ENCODE data around the gene PIK3CA.
"Not testable (repeated sequence)": the region's sequence is repeated elsewhere in the genome, so short reads cannot be mapped to it uniquely, and the experiment has no call there.

The PIK3CA gene

DNA sequence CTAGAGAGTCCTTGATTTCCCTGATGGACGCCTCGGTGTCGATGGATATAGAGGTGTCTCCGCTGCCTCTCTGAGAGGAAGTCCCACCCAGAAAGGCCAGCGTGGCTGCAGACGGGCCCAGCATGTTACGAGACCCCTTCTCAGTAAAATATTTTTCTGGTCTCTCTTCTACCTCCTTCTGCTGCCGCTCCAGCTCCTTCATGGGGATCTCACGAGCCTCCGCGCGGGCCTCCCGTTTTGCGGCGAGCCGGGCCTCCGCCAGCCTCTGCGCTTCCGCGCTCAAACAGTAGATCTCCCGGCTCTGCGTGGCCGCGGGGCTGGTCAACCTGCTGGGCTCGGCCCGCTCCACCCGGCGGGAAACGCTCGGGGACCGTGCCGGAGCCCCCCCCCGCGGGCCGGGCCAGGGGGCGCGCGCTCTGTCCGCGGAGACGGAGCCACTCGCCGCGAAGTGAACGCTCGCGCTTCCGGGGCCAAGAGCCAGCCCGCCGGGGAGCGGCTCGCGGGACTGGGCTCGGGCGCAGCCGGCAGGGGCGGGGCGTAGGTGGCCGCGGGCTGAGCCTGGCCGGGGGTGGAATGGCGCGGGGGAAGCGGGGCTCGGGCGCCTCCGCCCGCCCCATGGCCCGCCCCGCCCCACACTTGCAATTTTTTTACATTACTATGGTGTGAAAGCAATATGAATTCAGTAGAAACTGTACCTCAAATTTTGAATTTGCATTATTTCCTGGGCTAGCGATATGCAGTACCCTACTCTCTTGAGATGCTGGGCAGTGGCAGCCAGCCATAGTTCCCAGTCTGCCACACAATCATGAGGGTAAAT is 113.0 kb downstream of the PIK3CA start:
- peak; percentile 15 to 42 for DNase-seq (ENCODE audit: low read depth in 2 of 2, low spot score in 1 of 2)

DNA sequence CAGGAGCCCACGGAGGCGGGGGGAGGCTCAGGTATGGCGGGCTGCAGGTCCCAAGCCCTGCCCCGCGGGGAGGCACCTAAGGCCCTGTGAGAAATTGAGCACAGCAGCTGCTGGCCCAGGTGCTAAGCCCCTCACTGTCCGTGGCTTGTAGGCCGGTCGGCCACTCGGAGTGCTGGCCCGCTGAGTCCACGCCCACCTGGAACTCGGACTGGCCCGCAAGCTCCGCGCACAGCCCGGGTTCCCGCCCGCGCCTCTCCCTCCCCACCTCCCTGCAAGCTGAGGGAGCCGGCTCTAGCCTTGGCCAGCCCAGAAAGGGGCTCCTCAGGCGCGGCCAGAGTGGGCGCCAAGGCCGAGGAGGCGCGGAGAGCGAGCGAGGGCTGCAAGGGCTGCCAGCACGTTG is 115.0 kb downstream of the PIK3CA start:
- DNase-seq (ENCODE audit: low read depth in 2 of 2, low spot score in 1 of 2), result no peak

DNA sequence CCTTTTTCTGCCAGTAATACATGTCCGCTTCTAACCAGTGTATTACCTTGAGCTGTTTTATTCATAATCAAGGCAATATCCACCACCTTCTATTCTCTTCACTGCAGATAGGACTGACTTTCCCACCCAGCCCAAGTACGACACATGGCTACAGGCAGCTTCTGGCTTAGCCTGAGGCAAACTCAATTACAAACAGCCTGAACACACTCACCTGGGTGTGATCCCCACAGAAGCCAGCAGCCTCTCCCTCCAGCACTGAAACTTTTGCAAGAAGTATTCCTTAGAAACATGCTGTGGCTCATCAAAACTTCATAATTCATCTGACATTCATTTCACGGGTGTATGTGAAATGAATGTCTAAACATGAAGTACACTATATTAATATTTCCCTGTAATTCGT is 116.3 kb downstream of the PIK3CA start:
- DNase-seq (ENCODE audit: low read depth in 2 of 2, low spot score in 1 of 2), result no peak

DNA sequence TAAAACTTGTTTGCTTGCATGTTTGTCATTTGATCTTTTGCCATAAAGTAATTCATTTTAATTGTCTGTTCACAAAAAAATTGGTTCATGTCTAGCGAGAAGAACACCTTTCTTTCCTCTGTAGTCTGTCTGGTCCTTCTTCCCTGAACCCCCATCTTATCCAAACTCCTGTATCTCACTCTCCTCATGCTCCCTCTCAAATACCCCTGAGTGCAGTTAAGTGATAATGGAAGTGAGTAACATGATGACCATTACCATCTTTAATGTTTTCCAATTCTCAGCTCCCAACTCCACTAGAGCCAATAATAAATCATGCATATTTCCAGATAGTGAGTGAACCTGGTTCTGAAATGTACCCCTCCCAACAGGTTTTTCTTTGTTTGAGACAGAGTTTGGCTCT is 116.9 kb downstream of the PIK3CA start:
- DNase-seq (ENCODE audit: low read depth in 2 of 2, low spot score in 1 of 2), result no peak

DNA sequence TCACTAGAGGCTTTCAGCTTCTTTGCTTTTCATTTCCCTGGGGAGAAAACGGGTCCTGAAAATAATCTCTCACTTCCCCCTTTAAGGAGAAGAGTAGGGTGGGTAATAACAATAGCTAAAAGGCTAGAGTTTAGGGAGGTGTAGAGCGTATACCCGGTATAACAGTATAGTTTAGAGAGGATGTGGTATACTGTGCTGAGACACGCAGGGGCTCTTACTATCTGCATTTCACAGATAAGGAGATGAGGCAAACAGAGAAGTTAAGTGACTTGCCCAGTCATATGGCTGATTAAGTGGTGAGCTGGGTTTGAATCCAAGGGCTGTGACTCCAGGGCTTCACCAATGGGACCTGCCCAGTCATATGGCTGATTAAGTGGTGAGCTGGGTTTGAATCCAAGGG is 117.7 kb downstream of the PIK3CA start:
- DNase-seq (ENCODE audit: low read depth in 2 of 2, low spot score in 1 of 2), result no peak

DNA sequence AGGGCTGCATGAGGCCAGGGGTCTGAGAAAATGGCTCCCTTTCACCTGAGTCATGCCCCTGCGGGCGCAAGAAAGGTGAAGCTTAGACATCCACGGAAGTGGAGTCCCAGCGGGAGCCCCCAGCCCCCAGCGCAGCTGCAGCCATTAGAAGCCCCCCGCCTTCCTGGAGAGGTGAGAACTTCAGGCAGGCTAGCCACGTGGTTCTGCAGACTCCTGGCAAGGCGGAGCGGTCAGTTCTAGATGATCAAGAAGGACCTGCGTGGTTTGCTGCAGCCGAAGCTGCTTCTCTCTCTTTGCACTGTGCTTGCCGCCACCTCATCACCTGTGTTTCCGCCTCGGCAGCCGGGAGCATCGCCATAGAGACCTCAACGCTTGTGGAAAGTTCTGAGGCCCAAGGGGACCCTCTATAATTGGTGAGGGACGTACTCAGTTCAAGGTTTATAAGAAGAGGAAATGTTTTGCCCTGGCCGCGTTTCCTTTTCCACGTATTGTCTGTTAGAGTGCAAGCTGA is 118.6 kb downstream of the PIK3CA start:
- DNase-seq (ENCODE audit: low read depth in 2 of 2, low spot score in 1 of 2), result no peak

DNA sequence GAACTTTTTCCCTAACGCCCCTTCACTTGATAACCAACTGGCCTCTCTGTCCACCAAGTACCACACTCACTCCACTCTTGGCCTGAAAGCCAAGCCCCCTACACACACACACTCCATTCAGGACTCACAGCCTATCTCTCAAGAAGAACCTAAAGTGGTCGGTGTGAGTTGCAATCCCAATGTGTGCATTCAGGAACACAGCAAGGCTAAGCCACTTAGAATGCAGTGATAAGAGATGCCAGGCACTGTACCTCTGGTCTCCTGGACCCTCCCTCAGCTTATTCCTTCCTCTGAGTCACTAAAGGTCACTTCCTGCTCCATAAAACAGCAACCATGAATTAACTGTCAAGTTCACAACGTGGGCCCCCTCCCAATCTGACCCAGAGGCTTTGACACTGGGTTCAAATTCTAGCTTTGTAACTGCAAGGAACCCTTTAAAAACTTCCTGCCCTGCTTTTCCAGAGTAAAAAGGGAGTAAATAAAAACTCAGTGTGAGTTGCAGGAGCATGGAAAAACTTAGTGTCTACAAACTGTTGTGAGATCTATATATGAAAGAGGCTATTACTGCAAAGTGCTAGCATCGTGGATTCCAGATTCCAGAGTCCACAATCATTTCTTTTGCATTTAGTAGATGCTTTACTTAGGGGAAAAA is 120.4 kb downstream of the PIK3CA start:
- no peak for DNase-seq (ENCODE audit: low read depth in 2 of 2, low spot score in 1 of 2)

DNA sequence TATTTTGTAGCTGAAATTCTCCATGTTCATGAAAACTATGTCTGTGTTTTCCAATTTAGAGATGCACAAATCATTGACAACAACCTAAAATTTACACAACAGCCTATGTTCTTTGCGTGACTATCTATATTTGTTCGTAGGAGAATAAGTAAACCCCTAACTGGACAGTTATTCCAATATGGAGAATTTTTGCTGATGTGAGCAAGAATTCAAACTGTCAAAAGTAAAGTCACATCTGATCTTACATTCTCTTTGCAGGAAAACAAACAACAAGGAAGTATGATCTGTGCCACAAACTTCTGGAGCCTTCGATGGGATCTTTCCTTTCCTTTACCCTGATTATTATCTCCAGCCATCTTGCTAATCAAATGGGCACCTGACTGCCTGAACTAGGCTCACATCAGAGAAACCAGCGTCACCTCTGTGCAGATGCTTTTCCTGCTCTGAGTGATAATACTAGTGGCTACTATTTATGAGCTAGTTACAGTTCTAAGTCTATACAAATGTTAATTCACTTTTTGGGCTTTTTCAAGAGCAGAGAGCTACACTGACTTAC is 121.1 kb downstream of the PIK3CA start:
- no peak for DNase-seq (ENCODE audit: low read depth in 2 of 2, low spot score in 1 of 2)

DNA sequence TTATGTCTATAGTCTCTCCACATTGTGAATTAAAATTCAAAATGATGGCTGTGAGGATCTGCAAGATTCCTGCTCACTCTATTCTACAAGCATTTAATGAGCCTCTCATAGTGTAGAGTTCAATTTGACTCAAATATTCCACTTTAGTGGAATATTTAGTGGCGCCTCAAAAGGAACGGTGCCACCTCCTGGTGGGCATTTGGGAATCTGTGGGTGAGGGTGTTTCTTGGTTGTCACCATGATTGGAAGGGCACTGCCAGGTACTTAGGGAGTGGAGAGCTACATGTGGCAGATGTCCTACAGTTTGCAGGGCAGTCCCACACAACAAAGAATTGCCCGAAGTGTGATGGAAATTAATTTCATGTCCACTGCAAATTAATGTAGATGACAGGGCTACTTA is 124.2 kb downstream of the PIK3CA start:
- DNase-seq (ENCODE audit: low read depth in 2 of 2, low spot score in 1 of 2), result no peak

DNA sequence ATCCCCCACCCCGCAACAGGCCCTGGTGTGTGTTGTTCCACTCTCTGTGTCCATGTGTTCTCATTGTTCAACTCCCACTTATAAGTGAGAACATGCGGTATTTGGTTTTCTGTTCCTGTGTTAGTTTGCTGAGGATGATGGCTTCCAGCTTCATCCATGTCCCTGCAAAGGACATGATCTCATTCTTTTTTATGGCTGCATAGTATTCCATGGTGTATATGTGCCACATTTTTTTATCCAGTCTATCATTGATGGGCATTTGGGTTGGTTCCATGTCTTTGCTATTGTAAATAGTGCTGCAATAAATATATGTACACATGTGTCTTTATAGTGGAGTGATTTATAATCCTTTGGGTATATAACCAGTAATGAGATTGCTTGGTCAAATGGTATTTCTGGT is 126.3 kb downstream of the PIK3CA start:
- DNase-seq (ENCODE audit: low read depth in 2 of 2, low spot score in 1 of 2), result not testable (repeated sequence)

DNA sequence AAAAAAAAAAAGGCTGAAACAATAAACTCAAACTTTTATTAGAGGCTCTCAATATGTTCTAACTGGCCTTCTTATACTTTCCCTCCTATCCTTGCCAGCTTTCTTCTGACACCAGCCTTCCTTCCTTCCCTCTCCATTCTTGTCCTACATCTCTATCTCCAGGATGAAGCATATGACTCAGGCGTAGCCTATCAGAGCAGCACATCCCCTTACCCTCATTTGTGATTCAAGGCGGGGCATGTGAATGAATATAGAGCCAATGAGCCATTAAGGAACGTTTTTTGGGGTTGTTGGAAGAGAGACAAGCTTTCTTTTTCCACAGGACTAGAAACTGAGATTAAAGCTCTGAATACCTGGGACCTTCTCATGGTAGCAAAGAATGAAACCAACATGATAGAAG is 127.8 kb downstream of the PIK3CA start:
- DNase-seq (ENCODE audit: low read depth in 2 of 2, low spot score in 1 of 2), result no peak

DNA sequence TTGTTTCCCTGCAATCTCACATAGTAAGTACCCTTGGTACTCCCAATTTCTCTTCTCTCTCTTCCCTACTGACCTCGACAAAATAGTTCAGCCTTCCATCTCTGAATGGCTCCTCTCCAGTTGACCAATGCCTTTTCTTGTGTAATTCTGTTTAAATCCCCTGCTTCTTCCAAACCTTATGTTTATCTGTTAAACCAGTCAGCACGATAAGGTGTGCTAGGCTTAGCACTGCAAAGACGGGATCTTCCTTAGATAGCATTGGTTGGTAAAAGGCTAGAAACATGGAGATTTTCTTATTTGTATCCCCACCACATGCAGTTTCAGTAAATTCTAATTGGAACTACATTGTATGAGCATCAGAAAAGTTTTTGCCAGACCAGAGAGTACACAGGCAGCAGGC is 128.6 kb downstream of the PIK3CA start:
- DNase-seq (ENCODE audit: low read depth in 2 of 2, low spot score in 1 of 2), result no peak

DNA sequence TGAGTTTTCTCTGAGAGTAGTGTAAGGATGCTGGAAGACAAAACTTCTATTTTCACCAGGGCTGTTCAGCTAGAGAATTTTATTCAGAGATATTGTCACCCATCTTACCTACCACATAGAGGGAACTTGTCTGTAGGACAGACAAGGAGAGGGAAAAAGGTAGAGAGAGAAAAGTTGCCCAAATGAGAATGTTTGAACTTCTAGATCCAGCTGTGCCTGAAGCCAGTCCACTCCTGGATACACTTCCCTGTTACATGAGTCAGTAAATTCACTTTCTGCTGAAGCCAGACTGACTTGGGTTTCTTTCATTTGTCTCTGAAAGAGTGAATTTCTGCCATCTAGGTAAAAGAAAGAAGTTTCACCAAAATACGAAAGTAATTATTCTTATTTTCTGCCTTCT is 130.0 kb downstream of the PIK3CA start:
- DNase-seq (ENCODE audit: low read depth in 2 of 2, low spot score in 1 of 2), result no peak

DNA sequence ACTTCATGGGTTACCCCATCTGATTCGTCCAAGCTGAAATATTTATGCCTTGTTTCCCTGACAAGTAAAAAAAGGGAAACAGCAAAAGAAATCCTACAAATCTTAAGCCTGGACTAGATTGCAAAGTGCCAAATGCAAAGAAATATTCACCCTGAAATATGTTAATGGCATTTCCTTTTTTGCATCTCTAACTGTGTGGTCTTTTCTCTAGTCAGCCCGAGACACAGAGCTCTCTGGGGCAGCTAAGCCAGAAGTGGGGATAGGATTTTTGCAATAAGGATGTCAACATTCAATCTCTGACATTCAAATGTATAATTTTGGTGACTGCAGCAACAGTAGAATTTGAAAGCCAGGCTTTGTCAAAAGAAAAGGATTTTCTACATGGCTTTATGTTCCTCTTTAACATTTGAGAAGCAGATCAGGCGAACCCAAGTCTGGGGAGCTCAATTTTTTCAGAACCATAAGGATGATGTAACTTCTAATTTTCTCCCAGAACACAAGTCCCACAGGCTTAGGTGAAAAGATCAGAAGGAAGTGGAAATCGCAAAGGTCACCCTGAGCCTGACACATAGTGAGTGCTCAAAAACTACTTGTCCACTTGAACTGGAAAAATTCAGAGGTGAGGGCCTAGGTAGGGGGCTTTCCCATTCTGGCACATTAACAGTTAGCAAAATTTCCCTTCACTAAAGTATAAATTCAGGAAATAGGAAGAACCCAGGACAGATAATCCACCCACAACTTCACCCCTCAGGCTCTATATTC is 131.0 kb downstream of the PIK3CA start:
- no peak for DNase-seq (ENCODE audit: low read depth in 2 of 2, low spot score in 1 of 2)

DNA sequence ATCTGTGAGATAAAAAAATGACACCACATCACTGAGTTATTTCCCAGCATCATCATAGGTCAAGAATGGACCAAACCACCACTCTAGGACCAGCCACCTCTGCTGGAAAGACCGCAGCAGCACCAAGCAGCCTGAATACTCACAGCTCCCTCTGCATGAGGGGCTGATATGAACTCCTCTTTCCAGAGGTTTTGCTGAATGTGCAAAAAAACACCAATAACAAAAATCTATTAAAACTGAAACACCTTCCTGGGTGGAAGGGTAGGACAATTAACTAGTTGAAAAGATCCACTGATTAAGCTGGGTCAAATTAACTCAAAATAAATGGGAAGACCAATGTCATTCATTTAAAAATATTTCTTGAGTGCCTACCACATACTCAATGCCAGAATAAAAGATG is 131.7 kb downstream of the PIK3CA start:
- DNase-seq (ENCODE audit: low read depth in 2 of 2, low spot score in 1 of 2), result no peak

DNA sequence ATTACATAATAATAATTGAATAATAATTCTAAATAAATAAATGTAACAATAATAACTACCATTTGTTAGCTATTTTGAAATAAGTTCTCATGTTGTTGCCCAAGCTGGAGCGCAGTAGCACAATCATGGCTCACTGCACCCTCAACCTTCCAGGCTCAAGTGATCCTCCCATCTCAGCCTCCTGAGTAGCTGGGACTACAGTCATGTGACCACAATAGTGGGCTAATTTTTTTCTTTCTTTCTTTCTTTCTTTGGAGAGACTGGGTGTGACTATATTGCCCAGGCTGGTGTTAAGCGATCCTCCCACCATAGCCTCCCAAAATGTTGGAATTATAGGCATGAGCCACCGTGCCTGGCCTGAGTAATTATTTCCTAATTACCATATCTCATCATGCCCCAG is 133.7 kb downstream of the PIK3CA start:
- no peak for DNase-seq (ENCODE audit: low read depth in 2 of 2, low spot score in 1 of 2)

DNA sequence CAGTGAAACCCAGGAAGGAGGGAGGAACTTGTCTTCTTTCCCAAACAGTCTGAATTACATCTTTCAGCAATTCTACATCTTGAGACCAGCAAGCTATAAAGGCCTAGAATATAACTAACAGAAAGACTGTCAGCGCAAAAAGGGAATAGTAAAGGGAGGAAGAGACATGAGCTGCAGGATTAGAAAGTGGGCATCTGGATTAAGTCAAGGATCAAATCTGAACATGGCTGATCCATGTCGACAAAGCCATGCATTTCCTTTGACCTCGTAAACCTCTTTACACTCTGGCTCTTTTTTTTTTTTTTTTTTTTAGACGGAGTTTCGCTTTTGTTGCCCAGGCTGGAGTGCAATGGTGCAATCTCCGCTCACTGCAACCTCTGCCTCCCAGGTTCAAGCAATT is 138.2 kb downstream of the PIK3CA start:
- no peak for DNase-seq (ENCODE audit: low read depth in 2 of 2, low spot score in 1 of 2)

DNA sequence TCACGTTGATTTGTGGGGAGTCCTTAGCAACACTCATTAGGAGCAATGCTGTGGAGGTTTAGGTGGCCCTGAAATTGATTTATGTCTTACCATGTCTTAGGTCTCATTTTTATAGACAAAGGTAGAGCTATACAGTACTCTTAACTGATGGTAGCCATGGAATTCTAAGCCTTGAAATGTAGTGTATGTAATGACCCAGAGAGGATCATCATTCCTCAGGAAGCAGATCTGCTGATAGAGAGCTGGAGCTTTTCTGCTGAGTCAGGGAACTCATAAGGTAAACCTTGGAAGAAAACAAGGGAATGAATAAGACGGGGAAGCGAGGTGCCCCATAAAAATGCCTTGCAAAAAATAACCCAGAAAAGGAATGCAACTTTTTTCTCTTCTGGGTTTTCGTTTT is 140.7 kb downstream of the PIK3CA start:
- no peak for DNase-seq (ENCODE audit: low read depth in 2 of 2, low spot score in 1 of 2)

DNA sequence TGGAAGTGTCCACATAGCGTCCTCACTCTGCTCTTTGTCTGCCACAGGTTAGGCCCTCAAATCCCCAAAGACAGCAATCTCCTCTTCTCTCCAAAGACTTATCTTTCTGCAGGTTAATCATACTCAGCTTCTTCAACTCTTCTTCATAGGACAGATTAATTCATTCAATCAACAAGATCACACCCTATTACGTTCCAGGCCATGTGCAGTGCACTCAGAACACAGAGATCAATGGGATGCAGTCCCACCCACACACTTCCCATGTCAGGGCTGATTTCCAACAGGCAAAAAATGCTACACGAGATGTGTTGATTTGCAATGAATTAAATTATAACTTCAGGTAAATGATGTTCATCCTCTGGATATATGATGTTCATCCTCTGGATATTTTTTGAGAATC is 141.1 kb downstream of the PIK3CA start:
- no peak for DNase-seq (ENCODE audit: low read depth in 2 of 2, low spot score in 1 of 2)

Measured in stimulated activated CD8-positive, alpha-beta memory T cell treated with anti-CD3 and anti-CD28 coated beads, Interleukin-4, amount 100 ng/mL, for 1 hour (primary cell).